RWPE2 (cell line): ENCODE measurements around the gene PSMD12.
"Not testable (repeated sequence)": the region's sequence is repeated elsewhere in the genome, so short reads cannot be mapped to it uniquely, and the experiment has no call there.

Source experiments
- ATAC-seq: fragments of 200-7000 bp; cut with Tn5 transposase; 3 replicates; pipeline ENCODE4 v1.9.1; 2021; ENCODE audit warnings: low read depth
- DNase-seq: peaks from one replicate; pipeline ENCODE4 v3.0.0-alpha.2; 2020; ENCODE audit warnings: low spot score
- H3K27ac ChIP-seq: fragments of 450-650 bp; 2 replicates; pipeline ENCODE4 v1.5.1; 2017; ENCODE audit warnings: mild to moderate bottlenecking; ENCODE audit not compliant: poor library complexity, severe bottlenecking
- H3K27me3 ChIP-seq: fragments of 250-450 bp; sonication (Bioruptor Pico); 2 replicates; pipeline ENCODE4 v1.5.1; 2021; ENCODE audit warnings: mild to moderate bottlenecking, moderate library complexity; ENCODE audit not compliant: insufficient read depth, poor library complexity, severe bottlenecking
- H3K36me3 ChIP-seq: fragments of 250-450 bp; sonication (Bioruptor Pico); 2 replicates; pipeline ENCODE4 v1.5.1; 2020; ENCODE audit warnings: low read depth, mild to moderate bottlenecking, moderate library complexity
- H3K4me1 ChIP-seq: fragments of 250-450 bp; sonication (Bioruptor Pico); 2 replicates; pipeline ENCODE4 v1.5.1; 2021; ENCODE audit warnings: mild to moderate bottlenecking, moderate library complexity; ENCODE audit not compliant: insufficient read depth, poor library complexity, severe bottlenecking
- H3K4me3 ChIP-seq: fragments of 250-450 bp; sonication (Bioruptor Pico); 2 replicates; pipeline ENCODE4 v1.5.1; 2021; ENCODE audit warnings: mild to moderate bottlenecking, moderate library complexity; ENCODE audit not compliant: severe bottlenecking
- H3K9me3 ChIP-seq: fragments of 250-450 bp; sonication (Bioruptor Pico); 2 replicates; pipeline ENCODE4 v1.5.1; 2021; ENCODE audit warnings: mild to moderate bottlenecking, moderate library complexity; ENCODE audit not compliant: severe bottlenecking
- CTCF ChIP-seq: fragments of 450-650 bp; IDR thresholded peaks from one replicate; pipeline ENCODE4 v1.5.1; 2017; ENCODE audit warnings: mild to moderate bottlenecking, moderate library complexity; ENCODE audit not compliant: poor library complexity, severe bottlenecking

PSMD12 gene

GRCh38 chr17:67322042-67322787 lies 44.2 kb downstream of the PSMD12 start:
- DNase-seq: no peak
- Histone ChIP-seq H3K27ac (no peak overlapping the region), H3K27me3 (no peaks in the 10 kb centered on the region), H3K36me3 (no peaks in the 10 kb centered on the region), H3K9me3 (no peaks in the 10 kb centered on the region), H3K4me3 (no peak overlapping the region), H3K4me1 (no peaks in the 10 kb centered on the region)
- no peak for TF ChIP-seq CTCF
- ATAC-seq: no peak

- not testable (repeated sequence) for DNase-seq, H3K36me3 ChIP-seq, H3K27me3 ChIP-seq, H3K4me3 ChIP-seq, H3K9me3 ChIP-seq, H3K27ac ChIP-seq, H3K4me1 ChIP-seq, ATAC-seq
Observed at GRCh38 chr17:67321486-67321885, 44.9 kb downstream of the PSMD12 start.

DNA sequence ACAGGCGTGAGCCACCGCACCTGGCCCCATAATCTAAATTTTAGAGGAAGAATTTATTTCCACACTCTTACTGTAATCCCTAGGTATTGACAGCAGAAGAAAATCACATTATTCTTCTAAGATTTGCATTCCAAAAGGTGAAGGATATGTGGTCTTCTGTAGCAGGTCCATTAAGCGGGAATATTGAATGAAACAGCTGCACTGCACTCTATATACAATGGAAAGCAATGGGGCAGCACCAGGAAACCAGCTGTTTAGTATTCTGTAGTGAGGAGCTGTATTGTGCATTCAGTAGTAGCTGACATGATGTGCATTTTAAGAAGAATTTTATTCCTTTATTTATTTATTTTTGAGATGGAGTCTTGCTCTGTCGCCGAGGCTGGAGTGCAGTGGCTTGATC lies 49.6 kb downstream of the PSMD12 start:
- ATAC-seq: no peak
- no peaks in the 10 kb centered on the region for H3K27me3 ChIP-seq

GRCh38 chr17:67315865-67316264 lies 50.5 kb downstream of the PSMD12 start:
- no peak for TF ChIP-seq CTCF
- Histone ChIP-seq H3K27ac (no peak overlapping the region), H3K27me3 (no peaks in the 10 kb centered on the region), H3K9me3 (no peaks in the 10 kb centered on the region), H3K4me3 (no peak overlapping the region), H3K36me3 (no peaks in the 10 kb centered on the region), H3K4me1 (no peaks in the 10 kb centered on the region)
- ATAC-seq: no peak
- DNase-seq: no peak

More for the DNA sequence above, 49.6 kb downstream of the PSMD12 start:
- DNase-seq: no peak
- Histone ChIP-seq H3K36me3 (no peaks in the 10 kb centered on the region), H3K9me3 (no peaks in the 10 kb centered on the region), H3K27ac (no peak overlapping the region), H3K4me3 (no peak overlapping the region), H3K4me1 (no peaks in the 10 kb centered on the region)
- TF ChIP-seq CTCF: no peak

- Histone ChIP-seq H3K27me3 (no peaks in the 10 kb centered on the region), H3K4me3 (no peak overlapping the region), H3K4me1 (no peaks in the 10 kb centered on the region), H3K9me3 (no peaks in the 10 kb centered on the region), H3K36me3 (no peaks in the 10 kb centered on the region), H3K27ac (no peak overlapping the region)
- DNase-seq (no peak), ATAC-seq (no peak)
- no peak for TF ChIP-seq CTCF
Observed at GRCh38 chr17:67312265-67312664, 54.1 kb downstream of the PSMD12 start.
